Body of pancreas (tissue), 4 donors: ENCODE data around the gene ZYG11A.

ENCODE experiments used
- CTCF ChIP-seq, 7 experiments: fragments of 450-650 bp in 4 of 7; fragments of 200-600 bp in 3 of 7; sonication (generic) in 3 of 7; IDR thresholded peaks; one replicate each; pipeline ENCODE4 v1.5.1; 2016 to 2019; ENCODE audit warnings: antibody characterized with exemption in 7 of 7
- POLR2A ChIP-seq, 3 donors: fragments of 450-650 bp; IDR thresholded peaks; one replicate each; pipeline ENCODE4 v1.6.1; 2016; ENCODE audit warnings: antibody characterized with exemption in 3 of 3, mild to moderate bottlenecking in 2 of 3

- no peak for TF ChIP-seq POLR2A (IDR thresholded peaks at IDR 0.05)
- TF ChIP-seq CTCF (IDR thresholded peaks at IDR 0.05): no peak
Measured at GRCh38 chr1:52943876-52944416, 101.4 kb downstream of the ZYG11A start.
